T-helper 9 cell (primary cell): ENCODE data around the gene GLI1.
A peak's percentile ranks its signal among the peaks of the same experiment; 100 is the strongest.

Experiments
- DNase-seq: peaks from one replicate; pipeline ENCODE4 v3.0.0-alpha.2; 2020

GLI1 gene

DNA sequence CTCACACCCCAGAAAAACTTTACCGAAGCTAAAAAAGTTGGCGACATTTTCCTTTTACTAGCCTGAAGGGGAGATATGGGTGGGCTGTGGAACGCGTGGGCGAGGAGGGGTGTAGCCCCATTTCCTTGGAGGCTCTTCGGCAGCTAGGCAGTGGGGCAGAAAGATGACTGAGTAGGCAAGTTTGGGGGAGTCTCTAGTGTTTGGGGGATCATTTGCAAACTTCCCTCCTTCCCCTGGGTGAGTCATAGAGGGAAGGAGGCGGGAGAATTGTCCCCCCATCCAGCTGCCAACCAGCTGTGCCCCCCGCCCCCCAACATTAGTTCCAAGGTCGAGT is 2.3 kb downstream of the GLI1 start:
- no peak for DNase-seq

DNA sequence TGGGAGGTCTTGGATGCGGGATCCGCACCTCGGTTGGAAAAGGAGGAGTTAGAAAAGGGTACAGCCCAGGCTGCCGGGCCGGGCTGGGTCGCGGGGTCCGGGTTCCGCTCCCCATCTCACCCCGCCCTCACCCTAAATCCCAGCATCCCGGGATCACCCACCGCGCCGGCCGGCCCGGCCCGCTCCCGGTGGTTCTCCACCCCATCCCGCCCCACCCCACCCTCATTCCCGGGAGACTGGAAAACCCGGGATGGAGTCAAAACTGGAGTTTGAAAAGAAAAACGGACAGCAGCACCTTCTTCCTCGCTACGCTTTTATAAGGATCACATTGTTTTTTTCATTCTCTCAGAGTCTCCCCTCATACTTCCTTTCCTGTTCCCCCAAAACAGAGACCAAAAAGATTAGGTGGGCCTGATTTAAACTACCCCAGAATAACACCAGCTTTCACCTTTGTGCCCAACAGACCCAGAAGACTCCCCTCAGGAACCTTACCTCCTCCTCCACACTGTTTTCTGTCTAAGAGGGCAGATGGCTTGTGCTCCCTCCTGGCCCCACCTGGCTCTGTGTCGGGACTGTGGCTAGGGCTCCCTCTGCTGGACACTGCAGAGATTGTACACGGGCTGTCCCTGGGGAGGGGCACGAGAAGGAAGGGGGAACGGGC is 2.8 kb downstream of the GLI1 start:
- peak; percentile 87 for DNase-seq

DNA sequence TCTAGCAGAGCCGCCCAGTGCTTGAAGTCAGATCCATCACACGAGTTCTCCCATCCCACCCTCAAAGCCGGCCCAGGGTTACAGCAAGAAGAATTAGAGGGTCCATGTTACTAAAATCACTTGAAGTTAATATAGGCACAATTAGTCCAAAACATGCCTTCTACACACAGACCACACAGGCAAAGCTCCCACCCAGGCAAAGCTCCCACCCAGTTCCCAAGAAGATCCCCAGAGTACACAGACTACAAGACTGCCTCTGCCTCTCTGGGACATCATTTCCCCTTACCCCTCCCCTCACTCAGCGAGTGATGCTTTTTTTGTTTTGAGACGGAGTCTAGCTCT is 3.3 kb downstream of the GLI1 start:
- no peak for DNase-seq

DNA sequence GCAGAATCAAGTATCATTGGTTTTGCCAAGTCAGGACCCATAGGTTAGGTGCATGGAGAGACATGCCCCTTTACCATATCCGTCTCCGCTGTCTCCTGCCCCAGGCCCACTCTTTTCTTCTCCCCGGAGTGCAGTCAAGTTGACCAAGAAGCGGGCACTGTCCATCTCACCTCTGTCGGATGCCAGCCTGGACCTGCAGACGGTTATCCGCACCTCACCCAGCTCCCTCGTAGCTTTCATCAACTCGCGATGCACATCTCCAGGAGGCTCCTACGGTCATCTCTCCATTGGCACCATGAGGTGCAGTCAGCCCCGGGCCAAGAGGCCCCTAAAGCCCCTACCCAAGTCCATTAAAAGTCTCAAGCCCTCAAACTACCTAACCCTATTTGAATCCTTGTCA is 5.0 kb downstream of the GLI1 start:
- DNase-seq, result no peak

DNA sequence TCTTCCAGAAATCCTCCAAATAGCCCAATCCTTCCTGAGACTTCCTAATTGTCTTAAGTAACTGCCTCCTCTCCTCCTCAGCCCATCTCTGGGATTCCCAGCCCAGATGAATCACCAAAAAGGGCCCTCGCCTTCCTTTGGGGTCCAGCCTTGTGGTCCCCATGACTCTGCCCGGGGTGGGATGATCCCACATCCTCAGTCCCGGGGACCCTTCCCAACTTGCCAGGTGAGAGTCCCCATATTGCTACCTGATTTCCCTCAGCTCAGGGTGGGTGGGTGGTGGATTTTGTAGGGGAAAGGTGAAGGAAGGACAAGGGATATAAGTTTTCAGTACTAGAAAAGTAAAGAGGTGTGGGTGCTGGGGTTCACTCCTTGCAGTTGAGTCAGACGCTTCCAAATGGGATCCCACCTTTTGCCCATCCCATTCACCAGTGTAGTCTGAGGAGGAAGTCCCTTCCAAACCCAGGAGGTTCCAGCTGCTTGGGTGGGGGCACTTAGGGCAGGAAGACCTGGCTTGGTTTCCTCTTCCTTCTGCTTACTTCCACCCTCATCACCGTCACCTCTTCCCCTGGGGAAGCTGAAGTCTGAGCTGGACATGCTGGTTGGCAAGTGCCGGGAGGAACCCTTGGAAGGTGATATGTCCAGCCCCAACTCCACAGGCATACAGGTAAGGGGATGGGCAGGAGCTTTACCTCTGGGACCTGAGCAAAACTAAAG is 5.6 kb downstream of the GLI1 start:
- DNase-seq, result no peak

DNA sequence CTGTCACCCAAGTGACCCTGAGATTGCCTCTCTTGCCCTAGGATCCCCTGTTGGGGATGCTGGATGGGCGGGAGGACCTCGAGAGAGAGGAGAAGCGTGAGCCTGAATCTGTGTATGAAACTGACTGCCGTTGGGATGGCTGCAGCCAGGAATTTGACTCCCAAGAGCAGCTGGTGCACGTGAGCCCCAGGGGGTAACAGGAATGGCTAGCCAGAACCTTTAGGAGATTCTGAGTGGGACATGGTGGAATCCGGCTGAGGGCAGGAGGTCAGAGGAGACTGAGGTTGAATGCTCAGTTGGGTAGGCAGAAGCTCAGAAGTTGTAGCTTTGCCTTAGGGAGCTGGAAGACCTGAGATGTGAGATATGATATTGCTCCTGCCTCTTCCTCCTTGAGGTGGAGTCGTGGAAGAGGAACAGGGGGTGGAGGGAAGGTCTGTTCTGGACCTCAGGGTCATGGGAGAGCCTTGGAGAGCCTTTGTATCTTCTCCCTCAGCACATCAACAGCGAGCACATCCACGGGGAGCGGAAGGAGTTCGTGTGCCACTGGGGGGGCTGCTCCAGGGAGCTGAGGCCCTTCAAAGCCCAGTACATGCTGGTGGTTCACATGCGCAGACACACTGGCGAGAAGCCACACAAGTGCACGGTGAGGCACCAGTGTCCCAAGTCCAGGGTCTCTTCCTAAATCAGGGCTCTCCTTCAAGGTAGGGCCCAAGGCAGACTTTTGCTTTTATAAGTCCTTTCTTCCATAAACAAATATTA is 6.3 kb downstream of the GLI1 start:
- DNase-seq, result no peak

DNA sequence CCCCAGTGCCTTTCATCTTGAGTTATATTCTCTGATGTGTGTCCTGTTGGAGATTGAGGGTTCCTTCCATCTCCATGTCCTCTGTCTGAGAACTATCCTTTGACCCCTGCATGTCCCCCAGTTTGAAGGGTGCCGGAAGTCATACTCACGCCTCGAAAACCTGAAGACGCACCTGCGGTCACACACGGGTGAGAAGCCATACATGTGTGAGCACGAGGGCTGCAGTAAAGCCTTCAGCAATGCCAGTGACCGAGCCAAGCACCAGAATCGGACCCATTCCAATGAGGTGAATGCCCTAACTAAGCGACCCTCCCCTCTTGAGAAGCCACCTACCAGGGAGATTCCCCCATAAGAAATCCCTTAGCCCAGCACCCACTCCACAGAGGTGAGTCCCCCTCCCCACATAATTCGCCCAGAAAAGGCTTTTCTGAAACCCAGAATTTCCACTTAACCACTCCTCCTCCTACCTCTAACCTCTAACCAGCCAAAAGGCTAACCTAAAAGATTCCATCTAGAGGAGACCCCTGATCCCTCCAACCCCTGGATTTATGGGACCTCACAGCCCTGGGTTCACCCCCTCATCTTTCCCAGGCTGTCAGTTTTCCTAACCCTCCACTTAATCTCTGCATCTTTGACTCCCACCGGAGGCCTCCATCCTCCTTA is 7.8 kb downstream of the GLI1 start:
- no peak for DNase-seq

DNA sequence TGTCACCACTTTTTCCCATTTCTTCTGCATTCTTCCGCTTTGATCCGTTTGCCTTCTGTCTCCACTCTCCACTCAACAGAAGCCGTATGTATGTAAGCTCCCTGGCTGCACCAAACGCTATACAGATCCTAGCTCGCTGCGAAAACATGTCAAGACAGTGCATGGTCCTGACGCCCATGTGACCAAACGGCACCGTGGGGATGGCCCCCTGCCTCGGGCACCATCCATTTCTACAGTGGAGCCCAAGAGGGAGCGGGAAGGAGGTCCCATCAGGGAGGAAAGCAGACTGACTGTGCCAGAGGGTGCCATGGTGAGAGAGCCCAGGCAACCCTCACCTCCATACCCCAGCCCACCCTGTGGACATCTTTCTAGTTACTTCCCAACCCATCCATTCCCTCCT is 8.3 kb downstream of the GLI1 start:
- no peak for DNase-seq

DNA sequence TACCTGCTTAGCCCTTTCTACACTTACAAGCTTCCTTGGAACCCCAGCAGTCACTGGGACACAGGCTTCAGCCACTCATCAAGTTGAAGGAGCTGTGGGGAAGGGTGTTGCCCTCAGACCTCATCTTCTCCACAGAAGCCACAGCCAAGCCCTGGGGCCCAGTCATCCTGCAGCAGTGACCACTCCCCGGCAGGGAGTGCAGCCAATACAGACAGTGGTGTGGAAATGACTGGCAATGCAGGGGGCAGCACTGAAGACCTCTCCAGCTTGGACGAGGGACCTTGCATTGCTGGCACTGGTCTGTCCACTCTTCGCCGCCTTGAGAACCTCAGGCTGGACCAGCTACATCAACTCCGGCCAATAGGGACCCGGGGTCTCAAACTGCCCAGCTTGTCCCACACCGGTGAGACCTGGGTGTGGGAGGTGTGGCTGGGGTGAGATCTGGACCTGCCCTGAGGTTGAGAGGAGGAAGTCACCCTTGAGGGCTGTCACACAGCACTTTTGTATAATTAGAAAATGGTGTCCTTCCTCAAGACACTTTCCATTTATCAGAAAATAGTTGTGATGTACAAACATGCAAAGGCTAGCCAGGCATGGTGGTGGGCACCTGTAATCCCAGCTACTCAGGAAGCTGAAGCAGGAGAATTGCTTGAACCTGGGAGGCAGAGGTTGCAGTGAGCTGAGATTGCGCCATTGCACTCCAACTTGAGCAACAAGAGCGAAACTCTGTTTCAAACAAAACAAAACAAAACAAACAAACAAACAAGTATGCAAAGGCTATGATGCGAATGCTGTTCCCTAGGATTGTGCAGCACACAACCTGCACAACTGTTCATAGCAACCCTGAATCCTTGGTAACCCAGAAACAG is 9.9 kb downstream of the GLI1 start:
- no peak for DNase-seq

DNA sequence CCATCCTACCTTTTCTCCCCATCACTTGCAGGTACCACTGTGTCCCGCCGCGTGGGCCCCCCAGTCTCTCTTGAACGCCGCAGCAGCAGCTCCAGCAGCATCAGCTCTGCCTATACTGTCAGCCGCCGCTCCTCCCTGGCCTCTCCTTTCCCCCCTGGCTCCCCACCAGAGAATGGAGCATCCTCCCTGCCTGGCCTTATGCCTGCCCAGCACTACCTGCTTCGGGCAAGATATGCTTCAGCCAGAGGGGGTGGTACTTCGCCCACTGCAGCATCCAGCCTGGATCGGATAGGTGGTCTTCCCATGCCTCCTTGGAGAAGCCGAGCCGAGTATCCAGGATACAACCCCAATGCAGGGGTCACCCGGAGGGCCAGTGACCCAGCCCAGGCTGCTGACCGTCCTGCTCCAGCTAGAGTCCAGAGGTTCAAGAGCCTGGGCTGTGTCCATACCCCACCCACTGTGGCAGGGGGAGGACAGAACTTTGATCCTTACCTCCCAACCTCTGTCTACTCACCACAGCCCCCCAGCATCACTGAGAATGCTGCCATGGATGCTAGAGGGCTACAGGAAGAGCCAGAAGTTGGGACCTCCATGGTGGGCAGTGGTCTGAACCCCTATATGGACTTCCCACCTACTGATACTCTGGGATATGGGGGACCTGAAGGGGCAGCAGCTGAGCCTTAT is 10.8 kb downstream of the GLI1 start:
- no peak for DNase-seq

DNA sequence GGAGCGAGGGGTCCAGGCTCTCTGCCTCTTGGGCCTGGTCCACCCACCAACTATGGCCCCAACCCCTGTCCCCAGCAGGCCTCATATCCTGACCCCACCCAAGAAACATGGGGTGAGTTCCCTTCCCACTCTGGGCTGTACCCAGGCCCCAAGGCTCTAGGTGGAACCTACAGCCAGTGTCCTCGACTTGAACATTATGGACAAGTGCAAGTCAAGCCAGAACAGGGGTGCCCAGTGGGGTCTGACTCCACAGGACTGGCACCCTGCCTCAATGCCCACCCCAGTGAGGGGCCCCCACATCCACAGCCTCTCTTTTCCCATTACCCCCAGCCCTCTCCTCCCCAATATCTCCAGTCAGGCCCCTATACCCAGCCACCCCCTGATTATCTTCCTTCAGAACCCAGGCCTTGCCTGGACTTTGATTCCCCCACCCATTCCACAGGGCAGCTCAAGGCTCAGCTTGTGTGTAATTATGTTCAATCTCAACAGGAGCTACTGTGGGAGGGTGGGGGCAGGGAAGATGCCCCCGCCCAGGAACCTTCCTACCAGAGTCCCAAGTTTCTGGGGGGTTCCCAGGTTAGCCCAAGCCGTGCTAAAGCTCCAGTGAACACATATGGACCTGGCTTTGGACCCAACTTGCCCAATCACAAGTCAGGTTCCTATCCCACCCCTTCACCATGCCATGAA is 11.5 kb downstream of the GLI1 start:
- no peak for DNase-seq

DNA sequence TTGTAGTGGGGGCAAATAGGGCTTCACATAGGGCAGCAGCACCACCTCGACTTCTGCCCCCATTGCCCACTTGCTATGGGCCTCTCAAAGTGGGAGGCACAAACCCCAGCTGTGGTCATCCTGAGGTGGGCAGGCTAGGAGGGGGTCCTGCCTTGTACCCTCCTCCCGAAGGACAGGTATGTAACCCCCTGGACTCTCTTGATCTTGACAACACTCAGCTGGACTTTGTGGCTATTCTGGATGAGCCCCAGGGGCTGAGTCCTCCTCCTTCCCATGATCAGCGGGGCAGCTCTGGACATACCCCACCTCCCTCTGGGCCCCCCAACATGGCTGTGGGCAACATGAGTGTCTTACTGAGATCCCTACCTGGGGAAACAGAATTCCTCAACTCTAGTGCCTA is 12.1 kb downstream of the GLI1 start:
- no peak for DNase-seq

DNA sequence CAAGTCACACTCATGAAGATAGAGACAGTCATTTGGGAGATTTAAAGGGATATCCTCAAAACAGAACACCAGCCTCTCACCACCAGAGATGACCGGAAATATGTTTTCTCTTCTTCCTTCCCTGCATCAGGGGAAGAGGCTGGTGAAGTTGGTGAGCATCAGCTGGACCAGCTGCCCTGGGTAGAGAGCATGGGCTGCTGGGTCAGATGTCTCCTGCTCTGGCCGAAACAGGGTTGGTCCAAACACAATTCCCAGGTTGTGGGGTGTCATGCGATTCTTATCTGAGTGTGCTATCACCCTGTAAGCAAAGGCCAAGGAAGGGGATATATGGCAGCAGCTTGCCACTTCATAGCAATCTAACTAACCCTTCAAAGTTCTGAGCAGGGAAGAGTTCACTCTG is 12.8 kb downstream of the GLI1 start:
- no peak for DNase-seq

DNA sequence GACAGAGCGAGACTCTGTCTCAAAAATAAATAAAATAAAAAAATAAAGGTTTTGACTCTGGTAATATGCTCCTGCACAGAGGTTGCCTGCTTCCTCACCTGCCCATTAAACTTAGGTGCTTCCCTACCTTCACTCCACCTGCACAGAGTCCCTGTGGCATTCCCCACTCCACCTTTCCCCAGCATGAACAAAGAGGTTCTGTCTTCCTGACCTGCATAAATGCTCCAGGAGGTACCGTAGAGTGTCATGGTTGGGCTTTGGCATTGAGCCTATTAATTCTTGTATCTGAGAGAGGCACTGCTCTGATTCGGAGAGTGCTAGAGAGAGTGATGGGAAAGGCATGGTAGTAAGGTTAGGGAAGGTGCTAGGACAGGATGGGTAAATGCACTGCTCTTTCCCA is 13.8 kb downstream of the GLI1 start:
- no peak for DNase-seq

DNA sequence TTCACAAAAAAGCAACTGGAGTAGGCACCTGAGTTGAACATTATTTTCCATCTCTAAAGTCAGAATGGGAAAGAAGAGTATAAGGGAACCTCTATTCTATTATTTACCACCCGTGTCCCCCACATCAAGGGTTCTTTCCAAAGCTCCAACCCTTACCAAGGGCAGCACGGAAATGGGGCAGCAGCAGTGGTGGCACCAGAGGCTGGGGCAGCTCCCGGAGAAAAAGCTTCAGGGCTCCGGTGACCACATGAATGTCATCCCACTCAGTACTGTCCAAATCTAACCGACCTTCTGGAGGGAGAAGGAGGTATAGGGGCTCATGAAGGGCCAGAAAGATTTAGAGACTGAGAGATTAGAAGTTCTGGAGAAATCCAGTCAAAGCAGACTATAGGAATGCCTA is 14.3 kb downstream of the GLI1 start:
- no peak for DNase-seq

DNA sequence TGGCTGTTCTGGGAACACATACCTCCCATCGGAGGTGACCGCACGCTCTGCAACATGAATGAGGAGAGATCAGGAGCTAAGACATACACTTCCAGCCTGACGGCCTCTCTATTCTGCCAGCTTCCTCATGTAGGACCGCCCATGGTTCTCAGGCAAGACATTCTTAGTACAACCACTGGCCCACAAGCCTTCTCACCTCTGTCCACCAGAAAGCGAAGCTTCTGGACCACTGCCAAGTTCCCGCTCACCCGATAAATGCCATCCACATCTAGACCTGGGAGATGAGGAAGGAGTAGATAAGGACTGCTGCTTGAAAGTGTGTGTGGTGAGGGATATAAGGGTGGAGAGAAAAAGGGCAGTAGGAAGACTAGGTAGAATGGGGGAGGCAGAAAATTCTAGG is 14.8 kb downstream of the GLI1 start:
- no peak for DNase-seq

DNA sequence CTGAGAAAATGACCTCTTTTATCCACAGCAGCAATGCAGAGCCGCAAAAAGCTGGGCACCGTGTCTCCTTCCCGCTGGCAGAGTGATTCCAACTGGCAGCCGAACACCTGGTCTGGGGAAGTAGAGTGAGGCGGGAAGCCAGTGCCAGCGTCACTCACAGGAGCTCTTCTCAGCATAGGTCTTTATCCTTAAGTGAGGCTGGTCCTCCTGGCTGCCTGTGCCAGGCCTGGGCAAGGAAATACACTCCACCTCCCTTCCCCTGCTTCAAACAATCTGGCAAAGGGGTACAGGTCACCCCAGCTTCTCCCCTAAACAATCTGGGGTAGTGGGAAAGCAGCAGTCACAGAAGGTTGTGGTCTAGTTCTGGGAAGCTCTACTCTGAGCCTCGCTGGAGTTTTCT is 15.3 kb downstream of the GLI1 start:
- no peak for DNase-seq

DNA sequence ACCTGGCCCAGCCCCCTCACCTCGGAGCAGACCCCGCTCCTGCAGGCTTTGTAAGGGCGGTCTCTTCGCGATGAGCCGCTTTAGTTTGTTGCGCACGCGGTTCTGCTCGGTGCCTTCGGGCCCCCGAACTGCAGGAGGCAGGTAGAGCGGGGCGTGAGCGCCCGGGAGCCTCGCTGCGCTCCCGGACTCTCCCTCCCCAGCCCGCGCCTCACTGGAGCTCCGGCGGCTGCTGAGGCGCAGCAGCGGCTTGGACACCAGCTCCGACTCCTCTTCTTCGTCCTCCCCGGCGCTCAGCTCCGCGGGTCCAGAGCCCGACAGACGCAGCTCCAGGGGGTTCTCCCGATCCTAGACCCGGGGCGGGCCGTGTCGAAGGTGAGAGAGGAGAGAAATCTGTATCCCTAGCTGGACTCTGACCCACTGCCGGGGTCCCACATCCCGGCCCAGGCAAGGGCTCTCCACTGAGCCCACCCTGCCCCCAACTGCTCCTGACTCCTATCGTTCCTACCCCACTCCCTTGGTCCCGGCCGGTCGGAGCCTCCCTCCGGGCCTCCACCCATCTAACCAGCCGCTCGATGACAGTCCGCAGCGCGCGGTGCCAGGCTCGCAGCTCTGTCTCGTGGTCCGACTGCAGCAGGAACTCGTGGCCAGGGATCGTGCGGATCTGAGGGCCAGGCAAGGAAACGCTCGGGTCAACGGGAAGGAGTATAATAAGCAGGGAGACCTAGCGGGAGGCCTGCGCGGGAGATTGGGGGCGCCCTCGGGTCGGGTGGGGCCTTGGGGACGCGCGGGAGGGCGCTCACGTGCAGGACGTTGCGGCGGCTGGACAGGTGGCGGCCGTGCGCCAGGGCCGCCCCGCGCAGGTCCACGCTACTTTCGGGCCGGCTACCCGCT is 15.9 kb downstream of the GLI1 start:
- no peak for DNase-seq

DNA sequence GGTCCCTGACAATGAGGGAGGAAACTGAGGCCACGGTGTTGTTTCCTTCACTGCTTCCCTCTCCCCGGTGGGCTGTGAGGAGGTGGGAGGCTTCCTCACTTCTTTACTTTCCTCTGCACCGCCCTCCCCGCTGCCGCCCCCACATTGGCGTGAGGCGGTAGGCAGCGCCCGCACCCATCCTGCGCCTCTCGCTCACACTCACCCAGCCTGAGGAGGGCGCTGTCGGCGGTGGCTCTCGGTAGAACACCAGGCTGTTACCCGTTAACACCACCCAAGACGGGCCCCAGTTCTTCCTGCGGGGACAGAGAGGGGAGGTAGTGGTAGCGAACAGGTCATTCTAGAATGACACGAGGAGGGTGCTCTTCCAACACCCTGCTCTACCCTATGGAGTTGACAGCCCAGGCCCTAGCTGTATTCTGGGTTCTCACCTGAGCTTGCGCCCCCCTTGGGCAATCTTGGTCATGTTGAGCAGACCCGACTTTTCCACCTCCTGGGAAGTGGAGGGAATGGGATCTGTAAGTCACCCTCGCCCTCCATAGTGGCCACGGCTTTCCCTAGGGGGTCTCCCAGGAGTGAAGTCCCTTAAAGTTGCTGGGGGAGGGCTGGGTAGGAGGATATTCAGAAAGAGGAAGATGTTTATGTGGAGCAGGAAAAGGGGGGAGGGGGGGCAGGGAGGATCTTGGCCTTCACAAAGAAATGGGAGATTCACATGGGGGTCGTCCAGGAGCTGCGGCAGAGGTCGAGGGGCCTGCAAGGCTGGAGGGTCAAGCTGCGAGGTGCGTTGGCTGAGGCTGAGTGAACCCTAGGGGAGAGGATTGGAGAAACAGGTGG is 16.8 kb downstream of the GLI1 start:
- peak; percentile 44 for DNase-seq
